ENCODE measurements around the gene EDAR. TPM values are rescaled to one million over a fixed set of nuclear protein-coding genes. Genes with fewer than 3 reads are reported as not detected.

EDAR gene
- total and polyA plus RNA-seq, 10 of the 15 experiments (the other 5 are each of a cell fraction or from before 2014, with no cell fraction given), result 0.04 TPM; not detected in 9

- no peak for TF ChIP-seq GABPA (IDR thresholded peaks at IDR 0.05; ENCODE audit: low read depth)
- TF ChIP-seq ZBTB11 (CRISPR knock-in tag; IDR thresholded peaks at IDR 0.05), result no peak
- no peak for TF ChIP-seq CHD1 (IDR thresholded peaks at IDR 0.05; ENCODE audit: low read depth, low read length)
- TF ChIP-seq MEF2A (IDR thresholded peaks at IDR 0.05; ENCODE audit: insufficient read depth, low read depth, low read length), result no peak
- TF ChIP-seq RBBP5 (conservative IDR thresholded peaks at IDR 0.05), result no peak
- TF ChIP-seq ZZZ3 (IDR thresholded peaks at IDR 0.05; ENCODE audit: control insufficient read depth, insufficient read length, low read depth), result no peak
- TF ChIP-seq ZNF207 (IDR thresholded peaks at IDR 0.05; ENCODE audit: borderline replicate concordance), result no peak
- TF ChIP-seq RELA (IDR thresholded peaks at IDR 0.05; ENCODE audit: borderline replicate concordance, partially characterized antibody), result no peak
- TF ChIP-seq TBL1XR1 (IDR thresholded peaks at IDR 0.05; ENCODE audit: low read depth, low read length), result no peak
- TF ChIP-seq ZSCAN29 (IDR thresholded peaks at IDR 0.05), result no peak
- no peak for TF ChIP-seq SREBF1 (IDR thresholded peaks at IDR 0.05; ENCODE audit: low read length)
- no peak for TF ChIP-seq SKIL (IDR thresholded peaks at IDR 0.05; ENCODE audit: low read depth, poor library complexity, severe bottlenecking)
- TF ChIP-seq REST (IDR thresholded peaks at IDR 0.05; ENCODE audit: low read depth, low read length), result no peak
- intact Hi-C loops (cut with micrococcal nuclease; ENCODE audit: unreplicated experiment), result loop anchor here (5.0 kb wide), 1 partner anchor 59 kb away; no protein-coding TSS in a partner anchor
- SMC1A ChIA-PET (ENCODE audit: uncharacterized antibody, unreplicated experiment), result no interaction called here
- Histone ChIP-seq H3K4me2 (ENCODE audit: control insufficient read depth, insufficient read depth) (no peak overlapping the region), H2AFZ (ENCODE audit: control insufficient read depth, low read depth, low read length) (no peak overlapping the region), H3K9me3 (replicated peaks; ENCODE audit: control insufficient read depth, insufficient read depth, low read length) (no peaks in the 10 kb centered on the region), H3K9ac (ENCODE audit: control insufficient read depth, insufficient read depth, low read length) (no peak overlapping the region), H3K27me3 (replicated peaks in 1 of 2; ENCODE audit: control insufficient read depth in 2 of 2, insufficient read depth in 2 of 2, low read length in 1 of 2) (peaks cover 0 to 3% of the 10 kb centered on the region in 2 experiments), H3K27ac (ENCODE audit: control insufficient read depth, insufficient read depth) (no peak overlapping the region), H3K36me3 (ENCODE audit: control insufficient read depth in 2 of 2, insufficient read depth in 2 of 2, low read length in 1 of 2) (no peaks in the 10 kb centered on the region), H4K20me1 (ENCODE audit: control insufficient read depth, insufficient read depth) (no peaks in the 10 kb centered on the region), H3K79me2 (ENCODE audit: control insufficient read depth, insufficient read depth, low read length) (no peaks in the 10 kb centered on the region), H3K4me3 (no peak overlapping the region), H3K4me1 (ENCODE audit: control insufficient read depth, insufficient read depth, low read length) (no peaks in the 10 kb centered on the region)
- ATAC-seq (no peak), FAIRE-seq (no peak), DNase-seq (ENCODE audit: low read depth, low spot score) (no peak)
- RAD21 ChIA-PET (ENCODE audit: unreplicated experiment), result no interaction called here
- CTCF ChIA-PET, result no interaction called here
- in situ Hi-C loops (cut with MboI), result no loop called here
- POLR2A ChIA-PET, result interaction anchor here (0.8 kb wide), 1 partner anchor 15 kb away, joined by 5 read pairs; no protein-coding TSS in a partner anchor
- no TSS peak for BruUV-seq (replicated peaks)
- 55% methylated on average over 8 of the region's 8 CpGs for WGBS (ENCODE audit: insufficient coverage, insufficient replicate concordance, low lambda C conversion rate, missing lambda C conversion rate)
These were observed 26.0 kb downstream of the EDAR start for GRCh38 chr2:108963057-108963456.
